HepG2 (cell line): ENCODE results near the gene FAM216A. TPM values are rescaled to one million over a fixed set of nuclear protein-coding genes. Genes with fewer than 3 reads are reported as not detected.

Experiments
- CAMTA2 ChIP-seq: sonication (generic); formaldehyde crosslinking; IDR thresholded peaks from 2 replicates; pipeline ENCODE4 v1.4.0; 2020; ENCODE audit warnings: mild to moderate bottlenecking, missing genetic modification reagents, borderline replicate concordance
- ERF ChIP-seq: IDR thresholded peaks from 2 replicates; pipeline ENCODE4 v1.6.1; 2018; ENCODE audit warnings: missing biosample characterization, missing genetic modification reagents
- FOSL2 ChIP-seq: sonication (generic); formaldehyde crosslinking; IDR thresholded peaks from 2 replicates; pipeline ENCODE4 v1.4.0; 2020; ENCODE audit warnings: missing genetic modification reagents
- FOXP1 ChIP-seq, 2 experiments: fragments of 450-650 bp in 1 of 2; IDR thresholded peaks; 2 replicates each; pipeline ENCODE4 v1.6.1; 2017 to 2018; ENCODE audit warnings: antibody characterized with exemption in 1 of 2
- HNF4A ChIP-seq: sonication (generic); formaldehyde crosslinking; IDR thresholded peaks from 2 replicates; pipeline ENCODE4 v1.4.0; 2020; ENCODE audit warnings: missing genetic modification reagents
- KLF16 ChIP-seq, 2 experiments: sonication (generic) in 1 of 2; formaldehyde crosslinking in 1 of 2; IDR thresholded peaks; 2 replicates each; pipeline versions ENCODE4 v1.6.1 to v1.8.0; 2016 to 2023; ENCODE audit warnings: missing genetic modification reagents in 2 of 2, missing compliant biosample characterization in 1 of 2
- KMT2B ChIP-seq: IDR thresholded peaks from 2 replicates; pipeline ENCODE4 v1.6.1; 2016; ENCODE audit warnings: missing genetic modification reagents, missing compliant biosample characterization
- MAZ ChIP-seq, 2 experiments: sonication (generic) in 1 of 2; formaldehyde crosslinking in 1 of 2; IDR thresholded peaks; 2 replicates each; pipeline versions ENCODE4 v1.5.0 to v1.6.1; 2012 to 2020; ENCODE audit warnings: low read depth in 2 of 2, mild to moderate bottlenecking in 2 of 2, borderline replicate concordance in 1 of 2, improper control_type of control experiment in 1 of 2, low read length in 1 of 2, missing genetic modification reagents in 1 of 2, moderate library complexity in 1 of 2
- MED1 ChIP-seq: sonication (generic); formaldehyde crosslinking; IDR thresholded peaks from 2 replicates; pipeline ENCODE4 v1.4.0; 2020; ENCODE audit warnings: missing genetic modification reagents
- MYC ChIP-seq: sonication (generic); formaldehyde crosslinking; IDR thresholded peaks from 2 replicates; pipeline ENCODE4 v1.9.0; 2021; ENCODE audit warnings: missing genetic modification reagents, borderline replicate concordance
- PHF20 ChIP-seq: sonication (generic); formaldehyde crosslinking; IDR thresholded peaks from 2 replicates; pipeline ENCODE4 v1.5.0; 2020; ENCODE audit warnings: mild to moderate bottlenecking, missing genetic modification reagents
- PHF21A ChIP-seq: sonication (generic); formaldehyde crosslinking; IDR thresholded peaks from 2 replicates; pipeline ENCODE4 v1.5.0; 2020; ENCODE audit warnings: mild to moderate bottlenecking, missing genetic modification reagents
- TAF1 ChIP-seq: sonication (generic); formaldehyde crosslinking; IDR thresholded peaks from 2 replicates; pipeline ENCODE4 v1.4.0; 2020; ENCODE audit warnings: missing genetic modification reagents
- YY1 ChIP-seq: IDR thresholded peaks from 2 replicates; pipeline ENCODE4 v1.6.1; 2011; ENCODE audit warnings: low read length, low read depth, moderate library complexity, mild to moderate bottlenecking; ENCODE audit not compliant: insufficient read depth, insufficient replicate concordance
- ZMYM2 ChIP-seq: sonication (generic); formaldehyde crosslinking; IDR thresholded peaks from 2 replicates; pipeline ENCODE4 v1.8.0; 2022; ENCODE audit warnings: mild to moderate bottlenecking, missing genetic modification reagents
- ZNF160 ChIP-seq: sonication (generic); formaldehyde crosslinking; IDR thresholded peaks from 2 replicates; pipeline ENCODE4 v1.8.0; 2022; ENCODE audit warnings: mild to moderate bottlenecking, inconsistent platforms, missing genetic modification reagents
- ZNF230 ChIP-seq: sonication (generic); formaldehyde crosslinking; IDR thresholded peaks from 2 replicates; pipeline ENCODE4 v1.4.0; 2020; ENCODE audit warnings: mild to moderate bottlenecking, missing genetic modification reagents
- ZNF232 ChIP-seq: sonication (generic); formaldehyde crosslinking; IDR thresholded peaks from 2 replicates; pipeline ENCODE4 v1.4.0; 2020; ENCODE audit warnings: missing genetic modification reagents, borderline replicate concordance
- ZNF333 ChIP-seq: sonication (generic); formaldehyde crosslinking; IDR thresholded peaks from 2 replicates; pipeline ENCODE4 v1.4.0; 2020; ENCODE audit warnings: mild to moderate bottlenecking, missing genetic modification reagents, borderline replicate concordance
- ZNF446 ChIP-seq: sonication (generic); formaldehyde crosslinking; IDR thresholded peaks from 2 replicates; pipeline ENCODE4 v1.5.0; 2020; ENCODE audit warnings: mild to moderate bottlenecking, missing genetic modification reagents
- ZNF468 ChIP-seq: sonication (generic); formaldehyde crosslinking; IDR thresholded peaks from 2 replicates; pipeline ENCODE4 v1.8.0; 2022; ENCODE audit warnings: mild to moderate bottlenecking, moderate library complexity, missing genetic modification reagents
- ZNF547 ChIP-seq: sonication (generic); formaldehyde crosslinking; IDR thresholded peaks from 2 replicates; pipeline ENCODE4 v1.5.1; 2020; ENCODE audit warnings: mild to moderate bottlenecking, missing genetic modification reagents
- polyA plus RNA-seq, 8 experiments: library from polyadenylated mRNA; depleted of rRNA in 3 of 8; stranded (reverse) in 7 of 8; unstranded in 1 of 8; fragments of >200 nt; fragmentation: Illumina TruSeq in 4 of 8; extraction: Trizol in 4 of 8; gene quantifications; 2 replicates each; pipeline versions ENCODE4 v1.2.1 to v1.2.3, GENCODE V29; 2011 to 2016; ENCODE audit warnings: low read depth in 4 of 8, missing spikeins in 1 of 8, mixed read lengths in 1 of 8; ENCODE audit not compliant: insufficient read depth in 1 of 8
- total RNA-seq, 5 experiments: library from RNA; depleted of rRNA; stranded (reverse); fragments of >200 nt; fragmentation: Illumina TruSeq; extraction: Trizol; gene quantifications; 2 replicates each; pipeline ENCODE4 v1.2.3, GENCODE V29; 2016; ENCODE audit warnings: low read depth in 1 of 5
- TF ChIP-seq, protein P1 (sequence below), 2 experiments: sonication (generic) in 1 of 2; formaldehyde crosslinking in 1 of 2; IDR thresholded peaks; 2 replicates each; pipeline versions ENCODE4 v1.4.0 to v1.6.1; 2018 to 2020; ENCODE audit warnings: missing genetic modification reagents in 2 of 2, borderline replicate concordance in 1 of 2, low read depth in 1 of 2, mild to moderate bottlenecking in 1 of 2, missing biosample characterization in 1 of 2
- TF ChIP-seq, protein P2 (sequence below): sonication (generic); formaldehyde crosslinking; IDR thresholded peaks from 2 replicates; pipeline ENCODE4 v1.5.0; 2020; ENCODE audit warnings: mild to moderate bottlenecking, missing genetic modification reagents, moderate library complexity
- TF ChIP-seq, protein P3 (sequence below): sonication (generic); formaldehyde crosslinking; IDR thresholded peaks from 2 replicates; pipeline ENCODE4 v1.5.0; 2020; ENCODE audit warnings: missing genetic modification reagents

FAM216A gene
- total and polyA plus RNA-seq, 2 of the 13 experiments (the other 11 are each of a cell fraction or from before 2014, with no cell fraction given), result 20.3 to 31.2 TPM

DNA sequence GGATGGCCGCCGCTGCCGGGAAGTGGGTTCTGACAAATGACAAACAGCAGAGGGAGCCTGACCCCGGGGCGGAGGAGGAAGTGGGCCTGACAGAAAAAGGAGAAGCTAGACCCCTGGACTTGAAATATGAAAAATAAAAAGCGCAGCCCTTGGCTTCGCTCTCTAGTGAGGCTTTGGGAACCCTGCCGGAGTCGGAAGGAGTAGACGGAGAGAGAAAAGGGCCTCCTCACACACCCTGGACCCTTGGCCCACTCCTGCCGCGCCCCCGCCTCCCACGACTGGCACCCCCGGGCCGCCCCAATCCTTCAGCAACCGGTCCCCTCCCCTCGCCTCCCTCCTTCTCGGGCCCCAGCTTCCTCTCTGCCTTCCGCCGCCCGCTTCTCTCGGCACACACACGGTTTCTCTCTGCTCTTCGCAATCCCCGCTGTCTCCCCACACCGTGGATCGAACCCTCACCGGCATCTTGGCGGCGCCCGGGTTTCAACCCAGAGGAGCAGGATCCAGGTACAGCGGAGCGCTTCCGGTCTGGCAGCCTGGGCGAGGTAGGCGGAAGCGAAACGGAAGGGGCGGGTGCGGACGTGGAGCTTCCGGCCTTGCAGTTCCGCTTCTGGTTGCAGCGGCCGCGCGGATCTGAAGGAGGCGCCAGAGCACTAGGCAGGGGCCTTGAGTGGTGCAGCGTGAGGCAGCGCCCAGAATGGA, 18.7 kb upstream of the FAM216A start, which contains the start of gene ARPC3 (continued):
- TF ChIP-seq, protein P1, sequence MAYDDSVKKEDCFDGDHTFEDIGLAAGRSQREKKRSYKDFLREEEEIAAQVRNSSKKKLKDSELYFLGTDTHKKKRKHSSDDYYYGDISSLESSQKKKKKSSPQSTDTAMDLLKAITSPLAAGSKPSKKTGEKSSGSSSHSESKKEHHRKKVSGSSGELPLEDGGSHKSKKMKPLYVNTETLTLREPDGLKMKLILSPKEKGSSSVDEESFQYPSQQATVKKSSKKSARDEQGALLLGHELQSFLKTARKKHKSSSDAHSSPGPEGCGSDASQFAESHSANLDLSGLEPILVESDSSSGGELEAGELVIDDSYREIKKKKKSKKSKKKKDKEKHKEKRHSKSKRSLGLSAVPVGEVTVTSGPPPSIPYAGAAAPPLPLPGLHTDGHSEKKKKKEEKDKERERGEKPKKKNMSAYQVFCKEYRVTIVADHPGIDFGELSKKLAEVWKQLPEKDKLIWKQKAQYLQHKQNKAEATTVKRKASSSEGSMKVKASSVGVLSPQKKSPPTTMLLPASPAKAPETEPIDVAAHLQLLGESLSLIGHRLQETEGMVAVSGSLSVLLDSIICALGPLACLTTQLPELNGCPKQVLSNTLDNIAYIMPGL (CRISPR knock-in tag; IDR thresholded peaks at IDR 0.05; ENCODE audit: borderline replicate concordance in 1 of 2, low read depth in 1 of 2), result peak; percentile 82 to 94
- TF ChIP-seq PHF21A (CRISPR knock-in tag) (peak; percentile 69; the same call in 1 of the 2 replicates), ZMYM2 (0 out of 2 replicates have a peak, but pooled peaks have one; percentile 67), ERF (peak; percentile 87; the same call in 1 of the 2 replicates), ZNF160 (CRISPR knock-in tag) (peak; percentile 21; the same call in 1 of the 2 replicates), HNF4A (peak; percentile 14; the same call in 1 of the 2 replicates), ZNF232 (CRISPR knock-in tag) (0 out of 2 replicates have a peak, but pooled peaks have one; percentile 15), FOSL2 (CRISPR knock-in tag) (peak; percentile 10; the same call in 1 of the 2 replicates), MAZ (IDR thresholded peaks at IDR 0.05; ENCODE audit: borderline replicate concordance, low read depth, low read length) (no peak; the same call in 1 of the 2 replicates), MAZ (CRISPR knock-in tag; IDR thresholded peaks at IDR 0.05; ENCODE audit: low read depth) (peak; percentile 82), ZNF333 (peak; percentile 70; the same call in 1 of the 2 replicates), MED1 (peak; percentile 66), CAMTA2 (CRISPR knock-in tag) (0 out of 2 replicates have a peak, but pooled peaks have one; percentile 28), YY1 (peak; percentile 65), ZNF230 (CRISPR knock-in tag) (no peak), ZNF547 (CRISPR knock-in tag) (peak; percentile 81; the same call in 1 of the 2 replicates), ZNF446 (CRISPR knock-in tag) (peak; percentile 74; the same call in 1 of the 2 replicates), MYC (peak; percentile 82), FOXP1 (IDR thresholded peaks at IDR 0.05) (no peak), FOXP1 (CRISPR knock-in tag; IDR thresholded peaks at IDR 0.05) (no peak), PHF20 (CRISPR knock-in tag) (peak; percentile 93), KLF16 (CRISPR knock-in tag; IDR thresholded peaks at IDR 0.05) (peak in 1 of 2 experiments; percentile 52; a peak in 1 of 4 replicates), TAF1 (CRISPR knock-in tag) (peak; percentile 64; the same call in 1 of the 2 replicates), KMT2B (peak; percentile 81), ZNF468 (CRISPR knock-in tag) (no peak)
- TF ChIP-seq, protein P2, sequence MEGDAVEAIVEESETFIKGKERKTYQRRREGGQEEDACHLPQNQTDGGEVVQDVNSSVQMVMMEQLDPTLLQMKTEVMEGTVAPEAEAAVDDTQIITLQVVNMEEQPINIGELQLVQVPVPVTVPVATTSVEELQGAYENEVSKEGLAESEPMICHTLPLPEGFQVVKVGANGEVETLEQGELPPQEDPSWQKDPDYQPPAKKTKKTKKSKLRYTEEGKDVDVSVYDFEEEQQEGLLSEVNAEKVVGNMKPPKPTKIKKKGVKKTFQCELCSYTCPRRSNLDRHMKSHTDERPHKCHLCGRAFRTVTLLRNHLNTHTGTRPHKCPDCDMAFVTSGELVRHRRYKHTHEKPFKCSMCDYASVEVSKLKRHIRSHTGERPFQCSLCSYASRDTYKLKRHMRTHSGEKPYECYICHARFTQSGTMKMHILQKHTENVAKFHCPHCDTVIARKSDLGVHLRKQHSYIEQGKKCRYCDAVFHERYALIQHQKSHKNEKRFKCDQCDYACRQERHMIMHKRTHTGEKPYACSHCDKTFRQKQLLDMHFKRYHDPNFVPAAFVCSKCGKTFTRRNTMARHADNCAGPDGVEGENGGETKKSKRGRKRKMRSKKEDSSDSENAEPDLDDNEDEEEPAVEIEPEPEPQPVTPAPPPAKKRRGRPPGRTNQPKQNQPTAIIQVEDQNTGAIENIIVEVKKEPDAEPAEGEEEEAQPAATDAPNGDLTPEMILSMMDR, result peak; percentile 98
- TF ChIP-seq, protein P3, sequence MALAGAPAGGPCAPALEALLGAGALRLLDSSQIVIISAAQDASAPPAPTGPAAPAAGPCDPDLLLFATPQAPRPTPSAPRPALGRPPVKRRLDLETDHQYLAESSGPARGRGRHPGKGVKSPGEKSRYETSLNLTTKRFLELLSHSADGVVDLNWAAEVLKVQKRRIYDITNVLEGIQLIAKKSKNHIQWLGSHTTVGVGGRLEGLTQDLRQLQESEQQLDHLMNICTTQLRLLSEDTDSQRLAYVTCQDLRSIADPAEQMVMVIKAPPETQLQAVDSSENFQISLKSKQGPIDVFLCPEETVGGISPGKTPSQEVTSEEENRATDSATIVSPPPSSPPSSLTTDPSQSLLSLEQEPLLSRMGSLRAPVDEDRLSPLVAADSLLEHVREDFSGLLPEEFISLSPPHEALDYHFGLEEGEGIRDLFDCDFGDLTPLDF, result 0 out of 2 replicates have a peak, but pooled peaks have one; percentile 4
